PC-3 (cell line): Measurements from ENCODE around the gene P2RY11. TPM values are rescaled to one million over a fixed set of nuclear protein-coding genes. Genes with fewer than 3 reads are reported as not detected.

Experiments used
- ATAC-seq: fragments of 200-7000 bp; cut with Tn5 transposase; 2 replicates; pipeline ENCODE4 v1.9.1; 2020; ENCODE audit warnings: mild to moderate bottlenecking, moderate library complexity
- BruUV-seq: library from RNA; stranded (reverse); fragments of 400-500 nt; replicated peaks from 2 replicates; lab custom pipeline; 2021; lab: Mats Ljungman, UMichigan
- CTCF ChIA-PET: fragments of 300-600 bp; sonication (Branson Sonifier 250); formaldehyde crosslinking; loops from one replicate; lab custom pipeline; 2022; ENCODE audit warnings: antibody characterized with exemption; lab: Charles Lee
- POLR2A ChIA-PET: fragments of 300-600 bp; sonication (Branson Sonifier 250); formaldehyde crosslinking; loops from one replicate; lab custom pipeline; 2022; ENCODE audit warnings: antibody characterized with exemption; ENCODE audit not compliant: unreplicated experiment; lab: Charles Lee
- DNase-seq: peaks from one replicate; pipeline ENCODE4 v3.0.0-alpha.2; 2015
- H2AFZ ChIP-seq: fragments of 300-600 bp; sonication (generic); 2 replicates; pipeline ENCODE4 v1.6.0; 2016; ENCODE audit warnings: antibody characterized with exemption, low read length
- H3F3A ChIP-seq: fragments of 300-600 bp; sonication (generic); one replicate; pipeline ENCODE4 v1.6.0; 2017; ENCODE audit warnings: antibody characterized with exemption, low read length, control low read depth, mild to moderate bottlenecking; ENCODE audit not compliant: unreplicated experiment
- H3K27ac ChIP-seq: fragments of 300-600 bp; sonication (generic); 2 replicates; pipeline ENCODE4 v1.5.1; 2016; ENCODE audit warnings: mild to moderate bottlenecking, low read length
- H3K27me3 ChIP-seq: fragments of 300-600 bp; sonication (generic); 2 replicates; pipeline ENCODE4 v1.6.1; 2016; ENCODE audit warnings: low read length, mixed read lengths
- H3K36me3 ChIP-seq: fragments of 300-600 bp; sonication (generic); 2 replicates; pipeline ENCODE4 v1.6.1; 2016; ENCODE audit warnings: low read depth, mixed run types, low read length, mixed read lengths
- H3K4me1 ChIP-seq: fragments of 300-600 bp; sonication (generic); 2 replicates; pipeline ENCODE4 v1.5.1; 2016; ENCODE audit warnings: low read length; ENCODE audit not compliant: insufficient read depth
- H3K4me2 ChIP-seq: fragments of 300-600 bp; sonication (generic); 2 replicates; pipeline ENCODE4 v1.6.0; 2016; ENCODE audit warnings: low read length
- H3K4me3 ChIP-seq: fragments of 300-600 bp; sonication (generic); 2 replicates; pipeline ENCODE4 v1.5.1; 2016; ENCODE audit warnings: mild to moderate bottlenecking, low read length, mixed read lengths
- H3K79me2 ChIP-seq: fragments of 300-600 bp; sonication (generic); 2 replicates; pipeline ENCODE4 v1.6.1; 2017; ENCODE audit warnings: low read length, mixed read lengths
- H3K9ac ChIP-seq: fragments of 300-600 bp; sonication (generic); 2 replicates; pipeline ENCODE4 v1.6.0; 2016; ENCODE audit warnings: mild to moderate bottlenecking, low read length
- H3K9me2 ChIP-seq: fragments of 300-600 bp; sonication (generic); replicated peaks from 2 replicates; pipeline ENCODE4 v1.6.1; 2016; ENCODE audit warnings: mixed run types, low read length, mixed read lengths
- H3K9me3 ChIP-seq: fragments of 300-600 bp; sonication (generic); 2 replicates; pipeline ENCODE4 v1.6.1; 2016; ENCODE audit warnings: low read length, mixed read lengths
- H4K20me1 ChIP-seq: fragments of 300-600 bp; sonication (generic); 2 replicates; pipeline ENCODE4 v1.6.1; 2016; ENCODE audit warnings: low read length, mixed read lengths
- CTCF ChIP-seq: fragments of 300-600 bp; sonication (generic); conservative IDR thresholded peaks from 2 replicates; pipeline ENCODE4 v1.5.1; 2017; ENCODE audit warnings: antibody characterized with exemption, low read depth, mild to moderate bottlenecking, low read length
- EZH2 ChIP-seq: fragments of 300-600 bp; sonication (generic); IDR thresholded peaks from one replicate; pipeline ENCODE4 v1.6.1; 2017; ENCODE audit warnings: antibody characterized with exemption, mild to moderate bottlenecking, low read length; ENCODE audit not compliant: unreplicated experiment
- EZH2phosphoT487 ChIP-seq: fragments of 300-600 bp; sonication (generic); IDR thresholded peaks from 2 replicates; pipeline ENCODE4 v1.6.1; 2018; ENCODE audit warnings: mild to moderate bottlenecking, antibody characterized with exemption, low read length, borderline replicate concordance
- intact Hi-C: fragments of 100-400 bp; cut with micrococcal nuclease; formaldehyde crosslinking; loops from 2 replicates; pipeline ENCODE4 v1.9.0; 2023
- total RNA-seq: library from RNA; depleted of rRNA; stranded (reverse); fragments of >200 nt; gene quantifications from 2 replicates; pipeline ENCODE4 v1.2.3, GENCODE V29; 2014; rRNA removed

Gene P2RY11
- total RNA-seq, 1 experiment from 2014 or later, result 11.1 TPM

DNA sequence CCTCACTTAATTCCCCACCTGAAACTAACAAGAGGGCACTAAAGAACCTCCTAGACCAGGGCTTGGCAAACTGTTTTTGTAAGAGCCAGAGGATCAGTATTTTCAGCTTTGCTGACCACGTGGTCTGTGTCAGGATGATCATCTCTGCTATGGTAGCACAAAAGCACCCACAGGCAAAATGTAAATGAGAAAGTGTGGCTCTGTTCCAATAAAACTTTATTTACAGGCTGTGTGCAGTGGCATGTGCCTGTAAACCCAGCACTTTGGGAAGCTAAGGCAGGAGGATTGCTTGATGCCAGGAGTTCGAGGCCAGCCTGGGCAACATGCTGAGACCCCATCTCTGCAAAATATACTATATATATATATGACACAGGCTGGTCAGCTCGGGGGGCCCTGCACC lies 52.0 kb downstream of the P2RY11 start:
- BruUV-seq, result no TSS peak
- H3K9me3 ChIP-seq, result no peaks in the 10 kb centered on the region
- no peaks in the 10 kb centered on the region for H3K27me3 ChIP-seq
- no peak overlapping the region for H3K9ac ChIP-seq
- no peaks in the 10 kb centered on the region for H3F3A ChIP-seq
- ChIA-PET CTCF (no interaction called here), POLR2A (interaction anchor here (0.5 kb wide), 1 partner anchor 42 kb away, joined by 3 read pairs; no protein-coding TSS in a partner anchor)
- no peak overlapping the region for H3K4me3 ChIP-seq
- H3K4me1 ChIP-seq, result no peaks in the 10 kb centered on the region
- H3K79me2 ChIP-seq, result no peaks in the 10 kb centered on the region
- no peak for DNase-seq
- TF ChIP-seq EZH2 (no peak), CTCF (no peak), EZH2phosphoT487 (no peak)
- peaks cover 65% of the 10 kb centered on the region for H3K36me3 ChIP-seq
- no peaks in the 10 kb centered on the region for H3K9me2 ChIP-seq
- no peaks in the 10 kb centered on the region for H4K20me1 ChIP-seq
- no peak for ATAC-seq
- intact Hi-C loops, result no loop called here
- no peak overlapping the region for H3K27ac ChIP-seq
- H2AFZ ChIP-seq, result no peak overlapping the region
- no peak overlapping the region for H3K4me2 ChIP-seq

Other genes starting within 250 kb of the P2RY11 start
- 1.6 and 1.7 TPM in 2 replicates for gene OLFM2, start 175.2 kb upstream of the P2RY11 start, total RNA-seq
- 0.11 and 0.12 TPM in 2 replicates for gene COL5A3, start 101.2 kb upstream of the P2RY11 start, total RNA-seq
- not detected in 2 replicates for gene RDH8, start 98.2 kb upstream of the P2RY11 start, total RNA-seq
- gene SHFL, start 25.4 kb upstream of the P2RY11 start, total RNA-seq, result 17.2 and 18.4 TPM in 2 replicates
- gene ANGPTL6, start 9.0 kb upstream of the P2RY11 start, total RNA-seq, result 0.81 and 1.2 TPM in 2 replicates
- 183 and 214 TPM in 2 replicates for gene PPAN, start 5.3 kb upstream of the P2RY11 start, total RNA-seq
- gene EIF3G, start 8.2 kb downstream of the P2RY11 start, total RNA-seq, result 575 and 635 TPM in 2 replicates
- gene DNMT1, start 83.3 kb downstream of the P2RY11 start, total RNA-seq, result 259 and 358 TPM in 2 replicates
- 4.1 and 5.8 TPM in 2 replicates for gene S1PR2, start 119.6 kb downstream of the P2RY11 start, total RNA-seq
- gene MRPL4, start 140.5 kb downstream of the P2RY11 start, total RNA-seq, result 336 and 427 TPM in 2 replicates
- 9.4 and 15.3 TPM in 2 replicates for gene ICAM1, start 159.4 kb downstream of the P2RY11 start, total RNA-seq
- gene ICAM4, start 175.3 kb downstream of the P2RY11 start, total RNA-seq, result not detected in 2 replicates
- gene ICAM5, start 178.3 kb downstream of the P2RY11 start, total RNA-seq, result 1.8 and 2.0 TPM in 2 replicates
- 1.4 and 1.8 TPM in 2 replicates for gene ZGLP1, start 198.1 kb downstream of the P2RY11 start, total RNA-seq
- 79.5 and 98.4 TPM in 2 replicates for gene FDX2, start 204.3 kb downstream of the P2RY11 start, total RNA-seq
- 62.4 and 81.8 TPM in 2 replicates for gene RAVER1, start 221.8 kb downstream of the P2RY11 start, total RNA-seq
- gene ICAM3, start 227.9 kb downstream of the P2RY11 start, total RNA-seq, result 37.7 and 46.9 TPM in 2 replicates